ENCODE measurements around the gene NUBP2.

Gene NUBP2, protein sequence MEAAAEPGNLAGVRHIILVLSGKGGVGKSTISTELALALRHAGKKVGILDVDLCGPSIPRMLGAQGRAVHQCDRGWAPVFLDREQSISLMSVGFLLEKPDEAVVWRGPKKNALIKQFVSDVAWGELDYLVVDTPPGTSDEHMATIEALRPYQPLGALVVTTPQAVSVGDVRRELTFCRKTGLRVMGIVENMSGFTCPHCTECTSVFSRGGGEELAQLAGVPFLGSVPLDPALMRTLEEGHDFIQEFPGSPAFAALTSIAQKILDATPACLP
- total RNA-seq, result 5.8 to 33.4 (median 17.7) reads per million in 18 experiments

DNA sequence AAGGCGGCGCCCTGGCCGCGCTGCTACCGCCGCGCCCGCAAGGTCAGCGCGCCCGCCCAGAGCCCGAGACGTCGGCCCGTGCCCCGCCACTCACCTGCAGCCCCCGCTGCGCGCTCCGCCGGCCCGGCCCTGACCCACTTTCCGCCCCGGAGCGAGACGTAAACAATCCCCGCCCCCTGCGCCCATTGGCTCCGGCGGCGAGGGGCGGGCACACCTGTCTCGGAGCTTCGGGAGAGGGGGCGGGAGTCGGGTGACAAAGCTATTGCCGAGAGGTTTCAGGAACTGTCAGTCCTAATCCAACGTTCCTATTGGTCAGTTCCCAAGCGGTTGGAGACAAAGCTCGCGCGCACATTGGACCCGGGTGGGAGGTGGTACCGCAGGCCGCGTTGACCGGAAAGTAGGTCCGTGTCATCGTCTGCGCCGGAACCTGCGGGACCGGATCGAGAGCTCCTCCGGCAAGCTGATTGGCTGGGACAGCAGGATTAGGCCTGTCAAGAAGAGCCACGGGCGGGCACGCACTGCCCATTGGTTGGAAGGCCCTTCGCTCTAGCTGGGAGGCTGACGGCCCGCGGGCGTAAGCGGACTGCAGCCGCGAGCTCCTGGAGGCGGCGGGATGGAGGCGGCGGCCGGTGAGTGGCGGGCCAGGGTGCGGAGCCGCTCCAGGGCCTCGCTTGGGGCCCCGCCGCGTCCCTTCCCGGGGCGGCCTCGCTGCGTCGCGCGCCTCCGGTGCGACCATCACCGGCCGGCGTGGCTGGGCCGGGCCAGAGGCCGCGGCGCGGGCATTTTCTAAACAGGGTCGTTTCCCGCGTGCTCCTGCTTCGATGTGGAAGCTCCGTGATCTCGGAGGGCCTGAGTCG is at the start of gene NUBP2, which contains the start of gene SPSB3:
NUBP2 (plus strand) TSS at position 553 of the 857 bp plus-strand sequence; CDS start at position 614, 61 bp downstream.
SPSB3 (minus strand) TSS at position 164 of the 857 bp plus-strand sequence. CDS start 1,088 bp downstream, outside the sequence.
- peak; percentile 100 for DNase-seq

DNA sequence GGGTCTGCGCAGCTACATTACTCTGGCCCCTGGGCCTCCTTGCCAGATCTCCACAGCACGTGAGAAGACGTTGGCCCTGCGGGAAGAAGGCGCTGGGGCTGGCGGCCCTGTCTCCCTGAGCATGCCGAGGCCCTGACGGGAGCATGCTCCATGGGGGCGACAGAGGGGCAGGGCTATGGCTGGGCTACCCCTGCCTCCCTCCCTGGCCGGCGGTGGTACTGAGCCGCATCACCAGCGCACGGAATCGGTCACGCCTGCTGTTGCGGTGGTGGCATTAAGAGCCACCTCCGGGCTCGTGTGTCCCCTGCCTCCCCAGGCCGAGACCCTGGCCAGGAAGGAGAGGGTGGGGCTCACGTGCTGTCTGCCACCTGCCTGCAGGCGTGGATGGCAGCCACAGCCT is 48.6 kb upstream of the NUBP2 start:
- DNase-seq, result no peak

GRCh38 chr16:1734816-1735215 is 47.9 kb upstream of the NUBP2 start:
- no peak for DNase-seq

- DNase-seq, result no peak
These were observed 42.5 kb upstream of the NUBP2 start for GRCh38 chr16:1740234-1740633.

DNA sequence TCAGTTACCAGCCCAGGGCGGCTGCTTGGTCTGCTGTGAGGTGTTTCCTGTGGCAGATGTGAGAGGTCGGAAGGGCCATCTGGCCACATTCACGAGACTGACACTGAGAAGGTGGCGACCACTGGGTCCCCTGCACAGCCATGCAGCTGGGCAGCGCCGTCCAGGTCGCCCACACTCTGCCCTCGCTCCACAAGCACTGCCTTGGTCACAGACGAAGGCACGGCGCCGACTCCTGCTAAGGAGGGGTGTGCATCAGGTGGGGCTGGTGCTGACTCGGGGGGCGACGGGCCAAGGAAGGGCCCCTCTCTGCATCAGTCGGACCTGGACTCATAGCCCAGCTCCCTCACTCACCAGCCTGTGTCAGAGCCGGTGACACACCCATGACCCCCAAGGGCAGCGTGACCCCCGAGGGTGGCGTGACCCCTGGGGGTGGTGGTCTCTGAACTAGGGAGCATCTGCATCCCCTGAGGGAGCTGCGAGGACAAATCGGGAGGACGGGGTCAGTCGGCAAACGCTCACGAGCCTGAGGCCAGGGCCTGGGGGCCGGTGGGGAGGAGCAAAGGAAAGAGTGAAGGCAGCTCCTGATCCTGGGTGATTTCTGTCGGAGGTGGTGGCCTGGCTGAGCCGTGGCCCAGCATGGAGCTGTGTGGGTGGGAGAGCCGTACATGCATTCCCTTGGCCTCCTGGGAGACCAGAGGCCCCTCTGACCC is 41.8 kb upstream of the NUBP2 start:
- no peak for DNase-seq

DNA sequence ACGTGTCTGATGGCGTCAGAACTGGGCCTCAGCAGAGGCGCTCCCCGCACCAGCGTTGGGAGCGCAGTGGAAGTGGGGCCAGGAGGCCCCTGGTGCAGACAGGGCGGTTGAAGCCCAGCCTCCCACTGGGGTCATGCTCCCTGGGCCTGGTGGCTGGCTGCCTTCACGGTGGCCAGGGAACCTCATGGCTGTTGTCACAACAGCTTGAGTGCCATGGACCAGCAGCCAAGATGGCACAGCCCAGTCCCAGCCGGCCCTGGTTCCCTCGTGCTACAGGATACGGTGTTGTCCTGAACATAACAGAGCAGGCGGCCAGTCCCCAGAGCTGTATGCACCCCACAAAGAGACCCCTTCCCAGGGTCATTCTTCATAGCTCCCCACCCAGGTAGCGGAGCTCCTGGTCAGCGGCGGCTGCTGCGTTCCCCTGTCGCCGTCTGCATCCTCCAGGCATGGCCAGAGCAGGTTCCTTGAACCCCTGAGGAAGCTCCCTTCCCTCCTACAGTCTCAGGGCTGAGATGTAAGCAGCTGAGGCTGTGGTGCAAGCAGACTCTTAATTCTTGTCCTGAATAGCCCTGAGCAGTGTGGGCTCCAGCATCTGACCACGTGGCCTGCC is 41.1 kb upstream of the NUBP2 start:
- DNase-seq, result no peak

DNA sequence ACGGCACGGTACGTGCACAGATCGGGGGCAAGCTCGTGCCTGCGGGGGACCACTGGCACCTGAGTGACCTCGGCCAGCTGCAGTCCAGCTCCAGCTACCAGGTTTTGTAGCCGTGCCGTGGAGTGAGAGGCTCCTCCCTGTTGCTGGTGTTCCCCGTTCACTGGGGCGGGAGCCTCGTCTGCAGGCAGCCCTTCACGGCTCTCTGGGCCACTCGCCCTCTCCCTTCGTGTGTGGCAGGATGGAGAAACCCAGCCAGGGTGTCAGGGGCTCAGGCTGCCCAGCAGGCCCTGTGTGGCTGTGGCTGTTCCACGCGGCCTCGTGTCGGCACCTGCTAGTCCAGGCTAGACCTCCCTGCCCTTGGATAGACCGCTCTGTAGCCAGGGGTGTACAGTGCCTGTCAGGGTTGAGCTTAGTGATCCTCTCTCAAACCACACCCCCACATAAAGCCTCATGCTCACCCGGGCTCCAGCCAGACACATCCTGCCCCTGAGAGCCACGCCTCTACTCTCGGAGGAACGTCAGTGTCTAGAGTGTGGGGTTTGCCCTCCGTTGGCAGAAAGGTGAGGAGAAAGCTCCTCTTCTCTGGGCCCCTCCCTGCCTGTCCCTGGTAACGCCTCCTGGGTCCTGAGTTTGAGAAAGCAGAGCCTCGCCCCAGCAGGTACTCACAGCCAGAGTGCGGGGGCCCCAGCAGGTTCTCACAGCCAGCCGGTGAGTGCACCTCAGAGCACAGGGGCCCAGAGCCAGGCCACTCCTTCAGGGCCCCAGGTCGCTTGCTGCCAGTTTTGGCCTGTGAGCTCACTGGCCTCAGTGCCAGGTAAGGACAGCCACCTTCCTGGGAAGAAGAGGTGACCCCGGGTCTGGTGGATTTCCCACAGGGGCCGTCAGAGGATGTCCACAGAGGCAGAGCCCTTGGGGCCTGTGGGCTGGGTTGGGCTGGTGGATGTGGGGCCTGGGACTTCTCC is 39.1 kb upstream of the NUBP2 start:
- DNase-seq, result no peak

- DNase-seq, result no peak
These were observed 38.4 kb upstream of the NUBP2 start for GRCh38 chr16:1744338-1744840.

GRCh38 chr16:1745181-1745899 is 37.4 kb upstream of the NUBP2 start:
- no peak for DNase-seq

GRCh38 chr16:1745900-1746692 is 36.7 kb upstream of the NUBP2 start:
- no peak for DNase-seq

GRCh38 chr16:1746693-1747195 is 36.0 kb upstream of the NUBP2 start:
- DNase-seq, result no peak

- DNase-seq, result no peak
These were observed 34.8 kb upstream of the NUBP2 start for GRCh38 chr16:1747934-1748333.

DNA sequence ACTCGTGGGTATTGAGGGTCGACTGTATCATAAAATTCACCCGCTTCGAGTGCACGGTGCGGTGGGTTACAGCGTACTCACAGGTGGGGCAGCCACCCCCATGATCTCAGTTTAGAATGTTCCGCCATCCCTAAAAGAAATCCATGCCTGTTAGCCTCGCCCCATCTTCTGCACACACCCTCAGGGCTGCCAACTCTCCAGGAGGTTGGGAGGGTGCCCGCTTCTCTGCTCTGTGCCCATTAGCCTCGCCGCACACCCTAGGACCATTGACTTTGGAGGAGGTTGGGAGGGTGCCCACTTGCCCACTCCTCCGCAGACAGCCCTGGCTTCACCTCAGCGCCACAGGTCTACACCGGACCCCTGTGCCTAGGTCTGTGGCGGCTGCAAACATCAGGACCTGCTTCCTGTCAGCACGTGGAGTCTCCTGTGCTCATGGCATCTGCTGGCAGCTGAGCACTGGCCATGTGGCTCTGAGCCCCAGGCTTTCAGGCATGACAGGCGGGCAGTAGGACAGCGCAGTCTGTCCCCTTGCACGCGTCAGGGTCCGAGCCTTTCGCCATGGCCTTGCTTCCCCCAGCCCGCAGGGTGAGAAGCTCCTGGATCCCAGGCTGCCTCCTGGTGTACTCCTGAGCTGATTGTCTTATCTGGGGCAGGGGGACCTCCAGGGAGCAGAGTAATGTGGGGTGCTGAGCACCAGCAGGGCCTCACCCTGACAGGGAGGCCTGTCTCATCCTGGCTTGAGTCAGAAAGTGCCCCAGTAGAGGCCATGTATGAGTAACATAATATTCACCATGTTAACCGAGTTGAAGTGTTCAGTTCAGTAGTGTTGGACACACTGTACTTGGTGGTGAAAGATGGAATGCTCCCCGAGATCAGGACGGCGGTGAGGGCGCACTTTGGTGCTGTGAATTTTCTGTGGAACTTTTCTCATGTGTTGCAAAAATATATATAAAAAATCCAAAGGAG is 33.3 kb upstream of the NUBP2 start:
- DNase-seq, result no peak

GRCh38 chr16:1751946-1752345 is 30.8 kb upstream of the NUBP2 start:
- no peak for DNase-seq

DNA sequence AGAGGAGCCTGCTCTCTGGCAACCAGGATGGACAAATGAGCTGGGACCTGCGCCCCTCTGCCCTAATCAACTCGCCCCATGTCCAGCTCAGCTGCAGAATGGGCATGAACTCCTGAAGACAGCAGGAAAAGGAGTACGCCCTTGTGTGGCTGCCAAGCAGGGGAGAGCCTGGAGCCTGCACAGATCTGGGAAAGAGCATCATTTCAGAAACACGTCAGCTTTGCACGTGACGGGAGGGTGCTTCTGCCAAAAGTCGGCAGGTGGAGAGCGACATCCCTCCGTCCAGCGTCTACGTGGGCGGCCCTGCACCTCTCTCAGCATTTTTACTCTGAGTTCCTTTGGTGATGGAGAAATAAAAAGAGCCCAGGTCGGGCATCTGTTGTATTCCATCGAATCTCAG is 29.9 kb upstream of the NUBP2 start:
- DNase-seq, result no peak

GRCh38 chr16:1754204-1754603 is 28.6 kb upstream of the NUBP2 start:
- DNase-seq, result no peak

DNA sequence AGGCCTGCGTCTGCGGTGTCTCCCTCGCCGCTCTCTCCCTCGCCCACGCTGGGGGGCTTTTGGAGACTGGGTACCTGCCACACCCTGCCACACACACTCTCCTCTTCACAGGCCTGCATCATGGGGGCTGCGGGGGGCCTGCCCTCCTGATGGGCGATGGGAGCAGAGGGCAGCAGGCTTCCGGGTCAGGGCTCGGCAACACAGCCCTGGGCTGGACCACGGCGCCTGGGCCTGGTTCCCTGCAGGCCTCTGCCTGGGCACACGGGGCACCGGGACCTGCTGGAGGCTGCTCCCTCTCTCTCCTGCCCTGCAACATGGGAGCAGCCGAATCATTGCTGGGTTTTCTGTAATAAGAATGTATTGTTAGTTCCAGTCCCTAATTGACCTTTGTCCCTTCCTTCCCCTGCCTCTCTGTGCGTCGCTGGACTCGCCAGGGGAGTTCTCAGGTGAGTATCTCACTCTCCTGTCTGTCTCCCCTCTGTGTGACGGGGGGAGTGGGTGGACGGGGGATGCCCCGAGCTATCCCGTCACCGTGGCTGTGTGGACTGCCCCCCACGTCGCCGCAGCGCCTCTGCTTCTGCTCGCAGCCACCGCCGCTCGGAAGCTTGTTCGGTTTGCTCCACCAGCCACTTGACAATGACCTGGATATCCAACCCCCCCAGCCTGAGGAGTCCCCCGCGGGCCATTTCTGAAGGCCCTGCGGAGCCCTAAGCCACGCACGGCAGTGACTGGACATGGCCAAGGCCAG is 24.9 kb upstream of the NUBP2 start:
- DNase-seq, result no peak
